Purkinje cell (primary cell): Measurements from ENCODE around the gene VCY. TPM values are rescaled to one million over a fixed set of nuclear protein-coding genes. Genes with fewer than 3 reads are reported as not detected.

Experiments
- polyA plus RNA-seq: library from polyadenylated mRNA; unstranded; fragments of >200 nt; fragmentation: Nextera tagmentation; gene quantifications from 2 replicates; pipeline ENCODE4 v1.2.1, GENCODE V29; 2014

Gene VCY
- polyA plus RNA-seq = not detected in 2 replicates

GRCh38 chrY:13986373-13986772 is at the start of gene VCY:
Gene VCY, minus strand, starts transcription at chrY:13986473. Its CDS starts 33 bp downstream, at chrY:13986440.

Other genes with a start within 250 kb of the VCY start
- gene VCY1B, start 69.8 kb upstream of the VCY start, polyA plus RNA-seq = not detected in 2 replicates